ENCODE measurements around the gene PAX5. TPM values are rescaled to one million over a fixed set of nuclear protein-coding genes. Genes with fewer than 3 reads are reported as not detected.

The PAX5 gene
- total and polyA plus RNA-seq, 2 donors, result 0.38 to 1.6 TPM

GRCh38 chr9:36928670-36929349 is 105.3 kb downstream of the PAX5 start:
- H3K27ac ChIP-seq (ENCODE audit: low read depth in 1 of 2, low read length in 1 of 2), result no peak overlapping the region
- H3K4me3 ChIP-seq (ENCODE audit: low read length in 2 of 2), result no peak overlapping the region
- H3K27me3 ChIP-seq (ENCODE audit: control insufficient read depth in 2 of 2, insufficient read depth in 1 of 2, low read length in 1 of 2), result no peaks in the 10 kb centered on the region
- no peaks in the 10 kb centered on the region for H3K9me3 ChIP-seq (ENCODE audit: control insufficient read depth in 2 of 2, insufficient read depth in 1 of 2, low read length in 1 of 2)
- no peak for DNase-seq (ENCODE audit: low read depth in 6 of 9, low spot score in 9 of 9)
- whole genome bisulfite sequencing, result 34% methylated on average over 3 of the region's 3 CpGs
- no peaks in the 10 kb centered on the region for H3K36me3 ChIP-seq (ENCODE audit: control insufficient read depth in 2 of 2, insufficient read depth in 2 of 2, low read length in 1 of 2)
- H3K4me1 ChIP-seq (ENCODE audit: control insufficient read depth in 2 of 2, insufficient read depth in 2 of 2, low read length in 2 of 2), result no peaks in the 10 kb centered on the region

- DNase-seq (ENCODE audit: low read depth in 6 of 9, low spot score in 9 of 9), result no peak
- H3K4me3 ChIP-seq (ENCODE audit: low read length in 2 of 2), result no peak overlapping the region
- H3K27ac ChIP-seq (ENCODE audit: low read depth in 1 of 2, low read length in 1 of 2), result no peak overlapping the region
- H3K36me3 ChIP-seq (ENCODE audit: control insufficient read depth in 2 of 2, insufficient read depth in 2 of 2, low read length in 1 of 2), result no peaks in the 10 kb centered on the region
- no peaks in the 10 kb centered on the region for H3K27me3 ChIP-seq (ENCODE audit: control insufficient read depth in 2 of 2, insufficient read depth in 1 of 2, low read length in 1 of 2)
- WGBS, result 96% methylated on average over 2 of the region's 2 CpGs
- H3K9me3 ChIP-seq (ENCODE audit: control insufficient read depth in 2 of 2, insufficient read depth in 1 of 2, low read length in 1 of 2), result no peaks in the 10 kb centered on the region
- no peaks in the 10 kb centered on the region for H3K4me1 ChIP-seq (ENCODE audit: control insufficient read depth in 2 of 2, insufficient read depth in 2 of 2, low read length in 2 of 2)
Measured at GRCh38 chr9:36928210-36928609, 105.9 kb downstream of the PAX5 start.

- Histone ChIP-seq H3K9me3 (ENCODE audit: control insufficient read depth in 2 of 2, insufficient read depth in 1 of 2, low read length in 1 of 2) (no peaks in the 10 kb centered on the region), H3K4me1 (ENCODE audit: control insufficient read depth in 2 of 2, insufficient read depth in 2 of 2, low read length in 2 of 2) (no peaks in the 10 kb centered on the region), H3K27ac (ENCODE audit: low read depth in 1 of 2, low read length in 1 of 2) (no peak overlapping the region), H3K27me3 (ENCODE audit: control insufficient read depth in 2 of 2, insufficient read depth in 1 of 2, low read length in 1 of 2) (no peaks in the 10 kb centered on the region), H3K36me3 (ENCODE audit: control insufficient read depth in 2 of 2, insufficient read depth in 2 of 2, low read length in 1 of 2) (no peaks in the 10 kb centered on the region), H3K4me3 (ENCODE audit: low read length in 2 of 2) (no peak overlapping the region)
- no peak for DNase-seq (ENCODE audit: low read depth in 6 of 9, low spot score in 9 of 9)
- 74% methylated on average over 4 of the region's 4 CpGs for WGBS
Measured at GRCh38 chr9:36924757-36925432, 109.2 kb downstream of the PAX5 start.

- Histone ChIP-seq H3K4me3 (ENCODE audit: low read length in 2 of 2) (no peak overlapping the region), H3K27me3 (ENCODE audit: control insufficient read depth in 2 of 2, insufficient read depth in 1 of 2, low read length in 1 of 2) (no peaks in the 10 kb centered on the region), H3K4me1 (ENCODE audit: control insufficient read depth in 2 of 2, insufficient read depth in 2 of 2, low read length in 2 of 2) (no peaks in the 10 kb centered on the region), H3K27ac (ENCODE audit: low read depth in 1 of 2, low read length in 1 of 2) (no peak overlapping the region), H3K36me3 (ENCODE audit: control insufficient read depth in 2 of 2, insufficient read depth in 2 of 2, low read length in 1 of 2) (no peaks in the 10 kb centered on the region), H3K9me3 (ENCODE audit: control insufficient read depth in 2 of 2, insufficient read depth in 1 of 2, low read length in 1 of 2) (no peaks in the 10 kb centered on the region)
- WGBS, result 90% methylated on average over 4 of the region's 4 CpGs
- no peak for DNase-seq (ENCODE audit: low read depth in 6 of 9, low spot score in 9 of 9)
Measured at GRCh38 chr9:36924071-36924470, 110.0 kb downstream of the PAX5 start.

- Histone ChIP-seq H3K4me3 (ENCODE audit: low read length in 2 of 2) (no peak overlapping the region), H3K27ac (ENCODE audit: low read depth in 1 of 2, low read length in 1 of 2) (no peak overlapping the region), H3K36me3 (ENCODE audit: control insufficient read depth in 2 of 2, insufficient read depth in 2 of 2, low read length in 1 of 2) (no peaks in the 10 kb centered on the region), H3K27me3 (ENCODE audit: control insufficient read depth in 2 of 2, insufficient read depth in 1 of 2, low read length in 1 of 2) (no peaks in the 10 kb centered on the region), H3K9me3 (ENCODE audit: control insufficient read depth in 2 of 2, insufficient read depth in 1 of 2, low read length in 1 of 2) (no peaks in the 10 kb centered on the region), H3K4me1 (ENCODE audit: control insufficient read depth in 2 of 2, insufficient read depth in 2 of 2, low read length in 2 of 2) (no peaks in the 10 kb centered on the region)
- WGBS, result 91% methylated on average over 7 of the region's 7 CpGs
- DNase-seq (ENCODE audit: low read depth in 6 of 9, low spot score in 9 of 9), result no peak
Measured at GRCh38 chr9:36923025-36923625, 110.9 kb downstream of the PAX5 start.

GRCh38 chr9:36922548-36922947 is 111.5 kb downstream of the PAX5 start:
- H3K4me3 ChIP-seq (ENCODE audit: low read length in 2 of 2), result no peak overlapping the region
- no peaks in the 10 kb centered on the region for H3K36me3 ChIP-seq (ENCODE audit: control insufficient read depth in 2 of 2, insufficient read depth in 2 of 2, low read length in 1 of 2)
- no peak for DNase-seq (ENCODE audit: low read depth in 6 of 9, low spot score in 9 of 9)
- H3K27ac ChIP-seq (ENCODE audit: low read depth in 1 of 2, low read length in 1 of 2), result no peak overlapping the region
- no peaks in the 10 kb centered on the region for H3K4me1 ChIP-seq (ENCODE audit: control insufficient read depth in 2 of 2, insufficient read depth in 2 of 2, low read length in 2 of 2)
- H3K27me3 ChIP-seq (ENCODE audit: control insufficient read depth in 2 of 2, insufficient read depth in 1 of 2, low read length in 1 of 2), result no peaks in the 10 kb centered on the region
- no peaks in the 10 kb centered on the region for H3K9me3 ChIP-seq (ENCODE audit: control insufficient read depth in 2 of 2, insufficient read depth in 1 of 2, low read length in 1 of 2)
- WGBS, result 94% methylated on average over 5 of the region's 5 CpGs

- H3K27me3 ChIP-seq (ENCODE audit: control insufficient read depth in 2 of 2, insufficient read depth in 1 of 2, low read length in 1 of 2), result peaks cover 0 to 7% of the 10 kb centered on the region in 2 donors
Measured at GRCh38 chr9:36914212-36914577, 119.9 kb downstream of the PAX5 start.

GRCh38 chr9:36913393-36914211 is 120.5 kb downstream of the PAX5 start:
- no peak overlapping the region for H3K27ac ChIP-seq (ENCODE audit: low read depth in 1 of 2, low read length in 1 of 2)
- H3K4me3 ChIP-seq (ENCODE audit: low read length in 2 of 2), result no peak overlapping the region
- no peaks in the 10 kb centered on the region for H3K4me1 ChIP-seq (ENCODE audit: control insufficient read depth in 2 of 2, insufficient read depth in 2 of 2, low read length in 2 of 2)
- H3K36me3 ChIP-seq (ENCODE audit: control insufficient read depth in 2 of 2, insufficient read depth in 2 of 2, low read length in 1 of 2), result no peaks in the 10 kb centered on the region
- no peak for DNase-seq (ENCODE audit: low read depth in 6 of 9, low spot score in 9 of 9)
- peaks cover 0 to 7% of the 10 kb centered on the region in 2 donors for H3K27me3 ChIP-seq (ENCODE audit: control insufficient read depth in 2 of 2, insufficient read depth in 1 of 2, low read length in 1 of 2)
- 70% methylated on average over 10 of the region's 10 CpGs for WGBS
- H3K9me3 ChIP-seq (ENCODE audit: control insufficient read depth in 2 of 2, insufficient read depth in 1 of 2, low read length in 1 of 2), result no peaks in the 10 kb centered on the region

More at GRCh38 chr9:36914212-36914577, 119.9 kb downstream of the PAX5 start:
- Histone ChIP-seq H3K27ac (ENCODE audit: low read depth in 1 of 2, low read length in 1 of 2) (no peak overlapping the region), H3K4me1 (ENCODE audit: control insufficient read depth in 2 of 2, insufficient read depth in 2 of 2, low read length in 2 of 2) (no peaks in the 10 kb centered on the region), H3K4me3 (ENCODE audit: low read length in 2 of 2) (no peak overlapping the region), H3K36me3 (ENCODE audit: control insufficient read depth in 2 of 2, insufficient read depth in 2 of 2, low read length in 1 of 2) (no peaks in the 10 kb centered on the region), H3K9me3 (ENCODE audit: control insufficient read depth in 2 of 2, insufficient read depth in 1 of 2, low read length in 1 of 2) (no peaks in the 10 kb centered on the region)
- no peak for DNase-seq (ENCODE audit: low read depth in 6 of 9, low spot score in 9 of 9)
- WGBS, result 81% methylated on average over 3 of the region's 3 CpGs

GRCh38 chr9:36912620-36913019 is 121.4 kb downstream of the PAX5 start:
- peaks cover 0 to 7% of the 10 kb centered on the region in 2 donors for H3K27me3 ChIP-seq (ENCODE audit: control insufficient read depth in 2 of 2, insufficient read depth in 1 of 2, low read length in 1 of 2)
- no peaks in the 10 kb centered on the region for H3K36me3 ChIP-seq (ENCODE audit: control insufficient read depth in 2 of 2, insufficient read depth in 2 of 2, low read length in 1 of 2)
- no peak for DNase-seq (ENCODE audit: low read depth in 6 of 9, low spot score in 9 of 9)
- no peaks in the 10 kb centered on the region for H3K4me1 ChIP-seq (ENCODE audit: control insufficient read depth in 2 of 2, insufficient read depth in 2 of 2, low read length in 2 of 2)
- H3K9me3 ChIP-seq (ENCODE audit: control insufficient read depth in 2 of 2, insufficient read depth in 1 of 2, low read length in 1 of 2), result no peaks in the 10 kb centered on the region
- 93% methylated on average over 3 of the region's 3 CpGs for WGBS
- H3K27ac ChIP-seq (ENCODE audit: low read depth in 1 of 2, low read length in 1 of 2), result no peak overlapping the region
- no peak overlapping the region for H3K4me3 ChIP-seq (ENCODE audit: low read length in 2 of 2)
